PC-9 (cell line): Measurements from ENCODE around the gene PDE8A. TPM values are rescaled to one million over a fixed set of nuclear protein-coding genes. Genes with fewer than 3 reads are reported as not detected.

ENCODE experiments used
- BruUV-seq: library from RNA; stranded (reverse); fragments of 400-500 nt; replicated peaks from 2 replicates; lab custom pipeline; 2021; lab: Mats Ljungman, UMichigan
- CTCF ChIA-PET: fragments of 300-600 bp; sonication (Branson Sonifier 250); formaldehyde crosslinking; loops from one replicate; lab custom pipeline; 2022; ENCODE audit warnings: antibody characterized with exemption; lab: Charles Lee
- POLR2A ChIA-PET: fragments of 300-600 bp; sonication (Branson Sonifier 250); formaldehyde crosslinking; loops from one replicate; lab custom pipeline; 2022; ENCODE audit warnings: antibody characterized with exemption; ENCODE audit not compliant: unreplicated experiment; lab: Charles Lee
- DNase-seq, 2 experiments: peaks; one replicate each; pipeline versions ENCODE4 v3.0.0 to v3.0.0-alpha.2; 2015 to 2022; ENCODE audit warnings: mixed read lengths in 1 of 2
- H2AFZ ChIP-seq: fragments of 200-600 bp; sonication (generic); 2 replicates; pipeline ENCODE4 v1.8.1; 2017; ENCODE audit warnings: antibody characterized with exemption
- H3F3A ChIP-seq: fragments of 200-600 bp; sonication (generic); 2 replicates; pipeline ENCODE4 v1.8.1; 2017; ENCODE audit warnings: antibody characterized with exemption, mild to moderate bottlenecking, low read depth; ENCODE audit not compliant: insufficient read depth
- H3K27ac ChIP-seq: fragments of 200-600 bp; sonication (generic); 2 replicates; pipeline ENCODE4 v1.6.1; 2016; ENCODE audit warnings: mixed run types
- H3K27me3 ChIP-seq: fragments of 200-600 bp; sonication (generic); 2 replicates; pipeline ENCODE4 v1.6.1; 2016; ENCODE audit warnings: low read depth, mixed run types; ENCODE audit not compliant: insufficient read depth
- H3K36me3 ChIP-seq: fragments of 200-600 bp; sonication (generic); 2 replicates; pipeline ENCODE4 v1.6.1; 2016; ENCODE audit warnings: low read depth, mixed run types
- H3K4me1 ChIP-seq: fragments of 200-600 bp; sonication (generic); replicated peaks from 2 replicates; pipeline ENCODE4 v1.6.1; 2016; ENCODE audit warnings: mixed run types; ENCODE audit not compliant: insufficient read depth
- H3K4me2 ChIP-seq: fragments of 200-600 bp; sonication (generic); 2 replicates; pipeline ENCODE4 v1.6.1; 2017; ENCODE audit warnings: mixed run types
- H3K4me3 ChIP-seq: fragments of 200-600 bp; sonication (generic); 2 replicates; pipeline ENCODE4 v1.6.1; 2016; ENCODE audit warnings: mixed run types
- H3K79me2 ChIP-seq: fragments of 200-600 bp; sonication (generic); 2 replicates; pipeline ENCODE4 v1.6.1; 2017; ENCODE audit warnings: low read depth, mixed run types
- H3K9me2 ChIP-seq: fragments of 200-600 bp; sonication (generic); 2 replicates; pipeline ENCODE4 v1.8.1; 2017; ENCODE audit warnings: mild to moderate bottlenecking; ENCODE audit not compliant: insufficient read depth
- H3K9me3 ChIP-seq: fragments of 200-600 bp; sonication (generic); 2 replicates; pipeline ENCODE4 v1.8.1; 2016; ENCODE audit warnings: low read depth; ENCODE audit not compliant: insufficient read depth
- H4K20me1 ChIP-seq: fragments of 200-600 bp; sonication (generic); 2 replicates; pipeline ENCODE4 v1.8.1; 2017; ENCODE audit not compliant: insufficient read depth
- EZH2 ChIP-seq: fragments of 200-600 bp; sonication (generic); IDR thresholded peaks from 2 replicates; pipeline ENCODE4 v1.8.0; 2017; ENCODE audit warnings: antibody characterized with exemption, low read depth
- intact Hi-C: fragments of 100-400 bp; cut with micrococcal nuclease; formaldehyde crosslinking; loops from one replicate; pipeline ENCODE4 v1.10.0; 2022; ENCODE audit not compliant: unreplicated experiment
- total RNA-seq: library from RNA; stranded (reverse); gene quantifications from 2 replicates; pipeline ENCODE4 v1.2.3, GENCODE V29; 2021
- TF ChIP-seq, protein P1 (sequence below): fragments of 200-600 bp; sonication (generic); conservative IDR thresholded peaks from 2 replicates; pipeline ENCODE4 v1.6.1; 2017; ENCODE audit warnings: mixed run types, antibody characterized with exemption, mild to moderate bottlenecking, moderate library complexity

PDE8A gene
- total RNA-seq, 1 experiment from 2014 or later: 47.3 TPM

DNA sequence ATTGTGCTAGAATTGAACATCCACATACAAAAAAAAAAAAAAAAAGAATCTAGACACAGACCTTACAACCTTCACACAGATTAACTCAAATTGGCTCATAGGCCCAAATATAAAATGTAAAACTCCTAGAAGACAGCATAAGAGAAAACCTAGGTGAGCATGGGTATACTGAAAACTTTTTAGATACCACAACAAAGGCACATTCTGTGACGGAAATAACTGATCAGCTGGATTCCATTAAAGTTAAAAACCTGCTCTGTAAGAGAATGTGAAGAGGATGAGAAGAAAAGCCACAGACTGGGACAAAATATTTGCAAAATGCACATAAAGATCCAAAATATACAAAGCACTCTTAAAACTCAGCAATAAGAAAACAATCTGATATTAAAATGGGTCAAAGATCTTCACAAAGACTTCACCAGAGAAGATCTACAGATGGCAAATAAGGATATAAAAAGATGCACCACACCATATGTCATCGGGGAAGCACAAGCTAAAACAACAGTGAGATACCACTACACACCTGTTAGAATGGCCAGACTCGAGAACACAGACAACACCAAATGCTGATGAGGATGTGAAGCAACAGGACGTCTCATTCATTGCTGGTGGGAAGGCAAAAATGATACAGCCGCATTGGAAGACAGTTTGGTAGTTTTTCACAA is 167.9 kb downstream of the PDE8A start:
- intact Hi-C loops: no loop called here
- no peak overlapping the region for H3K4me2 ChIP-seq
- H3K4me3 ChIP-seq: no peak overlapping the region
- no peaks in the 10 kb centered on the region for H3K4me1 ChIP-seq
- H3K79me2 ChIP-seq: no peaks in the 10 kb centered on the region
- POLR2A ChIA-PET: interaction anchor here (0.6 kb wide), 1 partner anchor 496 kb away, joined by 3 read pairs; the partner anchor contains the start of gene WDR73
- no TSS peak for BruUV-seq
- no peak overlapping the region for H3K27ac ChIP-seq
- no peak for TF ChIP-seq EZH2
- TF ChIP-seq, protein P1, sequence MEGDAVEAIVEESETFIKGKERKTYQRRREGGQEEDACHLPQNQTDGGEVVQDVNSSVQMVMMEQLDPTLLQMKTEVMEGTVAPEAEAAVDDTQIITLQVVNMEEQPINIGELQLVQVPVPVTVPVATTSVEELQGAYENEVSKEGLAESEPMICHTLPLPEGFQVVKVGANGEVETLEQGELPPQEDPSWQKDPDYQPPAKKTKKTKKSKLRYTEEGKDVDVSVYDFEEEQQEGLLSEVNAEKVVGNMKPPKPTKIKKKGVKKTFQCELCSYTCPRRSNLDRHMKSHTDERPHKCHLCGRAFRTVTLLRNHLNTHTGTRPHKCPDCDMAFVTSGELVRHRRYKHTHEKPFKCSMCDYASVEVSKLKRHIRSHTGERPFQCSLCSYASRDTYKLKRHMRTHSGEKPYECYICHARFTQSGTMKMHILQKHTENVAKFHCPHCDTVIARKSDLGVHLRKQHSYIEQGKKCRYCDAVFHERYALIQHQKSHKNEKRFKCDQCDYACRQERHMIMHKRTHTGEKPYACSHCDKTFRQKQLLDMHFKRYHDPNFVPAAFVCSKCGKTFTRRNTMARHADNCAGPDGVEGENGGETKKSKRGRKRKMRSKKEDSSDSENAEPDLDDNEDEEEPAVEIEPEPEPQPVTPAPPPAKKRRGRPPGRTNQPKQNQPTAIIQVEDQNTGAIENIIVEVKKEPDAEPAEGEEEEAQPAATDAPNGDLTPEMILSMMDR: no peak
- CTCF ChIA-PET: no interaction called here
- H3K27me3 ChIP-seq: no peaks in the 10 kb centered on the region
- H3K36me3 ChIP-seq: no peaks in the 10 kb centered on the region
- no peak overlapping the region for H2AFZ ChIP-seq
- H4K20me1 ChIP-seq: no peaks in the 10 kb centered on the region
- H3K9me2 ChIP-seq: no peaks in the 10 kb centered on the region
- H3F3A ChIP-seq: no peaks in the 10 kb centered on the region
- H3K9me3 ChIP-seq: no peaks in the 10 kb centered on the region
- DNase-seq: no peak

DNA sequence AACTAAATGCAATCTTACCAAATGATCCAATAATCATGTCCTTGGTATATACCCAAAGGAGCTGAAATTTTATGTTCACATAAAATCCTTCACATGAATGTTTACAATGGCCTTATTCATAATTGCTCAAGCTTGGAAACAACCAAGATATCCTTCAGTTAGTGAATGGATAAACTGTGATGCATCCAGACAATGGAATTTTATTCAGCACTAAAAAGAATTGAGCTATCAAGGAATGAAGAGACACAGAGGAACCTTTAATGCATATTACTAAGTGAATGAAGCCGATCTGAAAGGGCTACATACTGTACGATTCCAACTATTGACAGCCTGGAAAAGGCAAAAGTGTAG is 168.4 kb downstream of the PDE8A start:
- intact Hi-C loops: no loop called here
- no peaks in the 10 kb centered on the region for H3F3A ChIP-seq
- no peak overlapping the region for H3K4me2 ChIP-seq
- no peak overlapping the region for H3K27ac ChIP-seq
- TF ChIP-seq, protein P1: no peak
- no peak for TF ChIP-seq EZH2
- DNase-seq: no peak
- no peaks in the 10 kb centered on the region for H4K20me1 ChIP-seq
- H3K27me3 ChIP-seq: no peaks in the 10 kb centered on the region
- ChIA-PET CTCF (no interaction called here), POLR2A (interaction anchor here (0.7 kb wide), 1 partner anchor 1560 kb away, joined by 3 read pairs; no protein-coding TSS in a partner anchor)
- H3K4me1 ChIP-seq: no peaks in the 10 kb centered on the region
- no peak overlapping the region for H2AFZ ChIP-seq
- H3K36me3 ChIP-seq: no peaks in the 10 kb centered on the region
- no peaks in the 10 kb centered on the region for H3K9me2 ChIP-seq
- no TSS peak for BruUV-seq
- no peaks in the 10 kb centered on the region for H3K79me2 ChIP-seq
- no peak overlapping the region for H3K4me3 ChIP-seq
- H3K9me3 ChIP-seq: no peaks in the 10 kb centered on the region

DNA sequence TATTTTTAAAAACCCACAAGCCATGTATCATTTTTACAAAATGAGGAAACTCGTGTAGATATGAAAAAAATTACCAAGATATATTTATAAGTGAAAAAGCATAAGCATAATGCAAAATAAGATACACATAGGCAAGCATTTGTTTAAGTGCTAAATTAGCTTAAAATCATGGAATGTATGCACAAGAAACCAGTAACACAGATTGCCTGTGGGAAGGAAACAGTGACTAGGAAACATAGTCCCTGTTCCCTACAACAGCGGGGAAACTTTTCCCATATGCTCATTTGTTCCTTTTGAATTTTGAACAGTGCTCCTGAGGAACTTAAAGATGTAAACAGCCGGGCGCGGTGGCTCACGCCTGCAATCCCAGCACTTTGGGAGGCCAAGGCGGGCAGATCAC is 169.5 kb downstream of the PDE8A start:
- intact Hi-C loops: no loop called here
- CTCF ChIA-PET: no interaction called here
- no TSS peak for BruUV-seq

More for the DNA sequence above, 169.5 kb downstream of the PDE8A start:
- DNase-seq: no peak
- POLR2A ChIA-PET: no interaction called here
- TF ChIP-seq EZH2: no peak
- TF ChIP-seq, protein P1: no peak
- Histone ChIP-seq H3K4me2 (no peak overlapping the region), H3K9me2 (no peaks in the 10 kb centered on the region), H3F3A (0 out of 2 replicates have a peak, but pooled peaks cover 5% of the 10 kb centered on the region), H4K20me1 (no peaks in the 10 kb centered on the region), H3K27me3 (no peaks in the 10 kb centered on the region), H3K4me1 (no peaks in the 10 kb centered on the region), H3K79me2 (no peaks in the 10 kb centered on the region), H3K9me3 (no peaks in the 10 kb centered on the region), H2AFZ (no peak overlapping the region), H3K4me3 (no peak overlapping the region), H3K27ac (no peak overlapping the region), H3K36me3 (no peaks in the 10 kb centered on the region)
